Activated CD8-positive, alpha-beta T cell treated with anti-CD3 and anti-CD28 coated beads, Interleukin-2, amount 10 ng/mL, durations not matched to agents 7 days and 5 days (primary cell): ENCODE results near the gene HID1. TPM values are rescaled to one million over a fixed set of nuclear protein-coding genes. Genes with fewer than 3 reads are reported as not detected.
A peak's percentile ranks its signal among the peaks of the same experiment; 100 is the strongest.
"Not testable (repeated sequence)": the region's sequence is repeated elsewhere in the genome, so short reads cannot be mapped to it uniquely, and the experiment has no call there.

Source experiments
- ATAC-seq: fragments of 150-1000 bp; cut with Tn5 transposase; one replicate; pipeline ENCODE4 v1.10.0; 2021; ENCODE audit warnings: moderate library complexity
- CTCF ChIA-PET: fragments of 350-600 bp; sonication (Branson Sonifier 250); formaldehyde crosslinking; loops from one replicate; lab custom pipeline; 2021; ENCODE audit warnings: antibody characterized with exemption; lab: Charles Lee
- POLR2A ChIA-PET: fragments of 350-600 bp; sonication (Branson Sonifier 250); formaldehyde crosslinking; loops from one replicate; lab custom pipeline; 2021; ENCODE audit warnings: antibody characterized with exemption; lab: Charles Lee
- DNase-seq: peaks from one replicate; pipeline ENCODE4 v3.0.0-alpha.2; 2020
- H3K27ac Mint-ChIP-seq: one replicate; pipeline ENCODE4 v1.8.0; 2021; ENCODE audit warnings: mild to moderate bottlenecking, mixed read lengths
- H3K27me3 Mint-ChIP-seq: one replicate; pipeline ENCODE4 v1.8.0; 2021; ENCODE audit warnings: low read depth, mixed read lengths
- H3K36me3 Mint-ChIP-seq: one replicate; pipeline ENCODE4 v1.8.0; 2021; ENCODE audit warnings: low read depth, mixed read lengths
- H3K4me1 Mint-ChIP-seq: one replicate; pipeline ENCODE4 v1.8.0; 2021; ENCODE audit warnings: low read depth, mixed read lengths
- H3K4me3 Mint-ChIP-seq: one replicate; pipeline ENCODE4 v1.8.0; 2021; ENCODE audit warnings: mild to moderate bottlenecking, mixed read lengths
- H3K9me3 Mint-ChIP-seq: one replicate; pipeline ENCODE4 v1.8.0; 2022; ENCODE audit warnings: mixed read lengths; ENCODE audit not compliant: insufficient read depth
- total RNA-seq, 2 experiments: library from RNA; stranded (reverse); gene quantifications; one replicate each; pipeline ENCODE4 v1.2.3, GENCODE V29; 2021

The HID1 gene
- total RNA-seq, 2 experiments from 2014 or later = 0.18 to 0.55 TPM

DNA sequence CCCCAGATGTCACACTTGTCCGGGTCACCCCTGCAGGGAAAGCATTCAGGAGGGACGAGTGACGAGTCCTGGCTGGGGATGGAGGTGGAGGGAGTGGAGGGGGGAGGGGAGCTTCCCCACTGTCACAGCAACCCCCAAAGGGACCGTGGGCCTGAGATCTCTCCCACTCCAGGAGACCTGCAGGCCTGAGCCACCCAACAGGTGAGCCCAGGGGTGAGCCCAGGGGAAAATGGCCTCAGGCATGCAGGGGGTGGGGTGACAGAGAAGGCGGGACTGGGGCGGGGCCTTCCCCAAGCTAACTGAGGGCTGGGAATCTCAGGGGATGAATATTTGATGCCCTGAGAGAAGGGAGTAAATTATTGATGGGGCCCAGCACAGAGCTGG lies 51.9 kb downstream of the HID1 start:
- Mint-ChIP-seq H3K27me3 (peaks cover 32% of the 10 kb centered on the region), H3K27ac (no peak overlapping the region), H3K4me3 (no peak overlapping the region), H3K9me3 (no peaks in the 10 kb centered on the region), H3K36me3 (no peaks in the 10 kb centered on the region), H3K4me1 (peaks cover 5% of the 10 kb centered on the region)
- POLR2A ChIA-PET = no interaction called here
- CTCF ChIA-PET = interaction anchor here (2.5 to 3.9 kb wide), 2 partner anchors 38 to 40 kb away, joined by 11 to 18 read pairs; no protein-coding TSS in a partner anchor
- no peak for ATAC-seq
- no peak for DNase-seq

GRCh38 chr17:74920306-74920620 lies 52.3 kb downstream of the HID1 start:
- no peak overlapping the region for H3K27ac Mint-ChIP-seq
- ATAC-seq (no peak), DNase-seq (no peak)
- H3K27me3 Mint-ChIP-seq = peaks cover 29% of the 10 kb centered on the region
- CTCF ChIA-PET = interaction anchor here (2.5 to 3.9 kb wide), 2 partner anchors 38 to 41 kb away, joined by 11 to 18 read pairs; no protein-coding TSS in a partner anchor
- POLR2A ChIA-PET = no interaction called here
- H3K4me1 Mint-ChIP-seq = peaks cover 5% of the 10 kb centered on the region
- H3K4me3 Mint-ChIP-seq = no peak overlapping the region
- H3K36me3 Mint-ChIP-seq = no peaks in the 10 kb centered on the region
- H3K9me3 Mint-ChIP-seq = no peaks in the 10 kb centered on the region

DNA sequence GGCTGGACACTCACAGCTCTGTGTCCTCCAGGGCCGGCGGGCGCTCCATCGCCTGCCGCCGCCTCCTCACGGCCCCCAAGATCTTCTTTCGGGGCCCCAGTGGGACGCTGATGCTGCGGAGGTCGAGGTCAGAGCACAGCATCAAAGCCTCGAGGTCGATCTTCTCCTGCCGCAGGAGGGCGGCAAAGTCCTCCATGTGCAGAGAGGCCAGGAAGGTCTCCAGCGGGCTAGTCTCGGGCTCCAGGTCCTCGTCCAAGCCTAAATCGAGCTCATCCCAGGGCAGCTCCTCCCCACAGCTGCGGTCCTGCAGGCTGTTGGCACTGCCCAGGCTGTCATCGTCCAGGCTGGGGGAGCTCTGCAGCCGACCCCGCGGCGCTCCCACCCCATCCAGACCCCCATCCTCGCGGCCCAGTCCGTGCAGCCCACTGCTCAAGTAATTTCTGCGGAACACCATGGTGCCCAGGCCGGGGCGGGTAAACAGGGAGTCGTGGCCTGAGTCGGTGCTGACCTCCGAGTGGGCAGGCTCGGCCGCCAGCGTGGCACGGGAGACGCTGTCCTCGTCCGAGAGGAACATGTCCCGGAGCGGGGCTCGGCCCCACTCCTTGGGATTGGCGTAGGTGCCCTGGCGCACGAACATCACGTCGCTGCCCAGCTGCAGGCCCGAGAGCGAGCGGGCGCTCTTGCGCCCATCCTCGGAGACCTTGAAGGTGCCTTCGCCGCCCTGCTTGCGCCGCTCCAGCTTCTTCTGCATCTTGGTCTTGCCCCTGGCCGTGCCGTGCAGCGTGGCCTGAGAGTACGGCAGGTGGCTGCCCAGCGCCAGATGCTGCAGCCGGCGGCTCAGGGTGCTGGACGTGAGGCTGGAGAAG lies 52.9 kb downstream of the HID1 start:
- H3K4me1 Mint-ChIP-seq = peaks cover 5% of the 10 kb centered on the region
- peak; percentile 26 for DNase-seq
- peaks cover 23% of the 10 kb centered on the region for H3K27me3 Mint-ChIP-seq
- no peaks in the 10 kb centered on the region for H3K36me3 Mint-ChIP-seq
- ChIA-PET CTCF (interaction anchor here (2.5 to 3.9 kb wide), 2 partner anchors 39 to 41 kb away, joined by 11 to 18 read pairs; no protein-coding TSS in a partner anchor), POLR2A (no interaction called here)
- no peak overlapping the region for H3K4me3 Mint-ChIP-seq
- H3K9me3 Mint-ChIP-seq = no peaks in the 10 kb centered on the region
- no peak for ATAC-seq
- no peak overlapping the region for H3K27ac Mint-ChIP-seq

GRCh38 chr17:74918906-74919305 lies 53.7 kb downstream of the HID1 start:
- Mint-ChIP-seq H3K4me1 (peaks cover 5% of the 10 kb centered on the region), H3K4me3 (no peak overlapping the region), H3K36me3 (no peaks in the 10 kb centered on the region), H3K27me3 (peaks cover 20% of the 10 kb centered on the region), H3K27ac (no peak overlapping the region), H3K9me3 (no peaks in the 10 kb centered on the region)
- POLR2A ChIA-PET = no interaction called here
- ATAC-seq = no peak
- DNase-seq = no peak
- CTCF ChIA-PET = interaction anchor here (2.5 to 3.9 kb wide), 2 partner anchors 40 to 42 kb away, joined by 11 to 18 read pairs; no protein-coding TSS in a partner anchor

GRCh38 chr17:74917430-74917829 lies 55.1 kb downstream of the HID1 start:
- CTCF ChIA-PET = no interaction called here
- peaks cover 11% of the 10 kb centered on the region for H3K27me3 Mint-ChIP-seq

GRCh38 chr17:74916851-74917199 lies 55.7 kb downstream of the HID1 start:
- H3K9me3 Mint-ChIP-seq = no peaks in the 10 kb centered on the region
- ATAC-seq (no peak), DNase-seq (no peak)
- peaks cover 6% of the 10 kb centered on the region for H3K27me3 Mint-ChIP-seq
- no peaks in the 10 kb centered on the region for H3K4me1 Mint-ChIP-seq
- CTCF ChIA-PET = no interaction called here
- H3K27ac Mint-ChIP-seq = no peak overlapping the region
- H3K4me3 Mint-ChIP-seq = no peak overlapping the region
- POLR2A ChIA-PET = no interaction called here
- no peaks in the 10 kb centered on the region for H3K36me3 Mint-ChIP-seq

More at GRCh38 chr17:74917430-74917829, 55.1 kb downstream of the HID1 start:
- H3K4me1 Mint-ChIP-seq = peaks cover under 1% of the 10 kb centered on the region
- H3K27ac Mint-ChIP-seq = no peak overlapping the region
- DNase-seq = no peak
- ATAC-seq = no peak
- H3K36me3 Mint-ChIP-seq = no peaks in the 10 kb centered on the region
- POLR2A ChIA-PET = no interaction called here
- H3K4me3 Mint-ChIP-seq = no peak overlapping the region
- no peaks in the 10 kb centered on the region for H3K9me3 Mint-ChIP-seq

DNA sequence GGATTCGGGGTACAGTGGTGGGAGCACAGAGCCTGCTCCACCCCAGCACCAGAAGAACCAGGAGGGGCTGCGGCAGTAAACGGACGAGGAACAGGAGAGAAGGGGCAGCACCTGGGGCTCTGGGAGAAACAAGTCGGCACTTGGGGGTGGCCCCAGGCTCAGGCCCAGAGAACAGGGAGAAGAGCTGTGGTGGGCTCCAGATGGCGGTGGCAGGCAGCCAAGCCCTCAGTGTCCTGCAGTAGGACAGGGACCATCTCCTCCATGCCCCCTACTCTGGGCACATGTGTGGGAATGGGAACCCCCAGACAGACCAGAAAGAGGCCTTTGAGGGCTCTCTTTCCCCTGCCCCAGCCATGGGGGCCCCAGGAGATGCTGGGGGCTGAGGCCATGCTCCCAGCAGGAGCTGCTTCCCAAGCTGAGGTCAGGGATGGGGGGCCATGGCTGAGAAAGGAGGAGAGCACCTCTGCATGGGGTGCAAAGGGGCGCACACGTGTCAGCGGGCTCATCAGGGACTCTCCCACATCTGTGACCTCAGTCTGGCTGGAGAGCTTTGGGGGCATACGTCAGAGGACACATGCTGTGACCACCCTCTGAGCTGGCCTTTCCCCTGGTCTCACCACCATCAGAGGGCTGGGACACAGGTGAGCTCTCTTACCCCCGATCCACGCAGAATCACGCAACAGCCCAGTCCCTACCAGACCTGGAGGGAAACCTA lies 56.3 kb downstream of the HID1 start:
- H3K4me1 Mint-ChIP-seq = no peaks in the 10 kb centered on the region
- POLR2A ChIA-PET = no interaction called here
- no peaks in the 10 kb centered on the region for H3K9me3 Mint-ChIP-seq
- ATAC-seq (no peak), DNase-seq (no peak)
- CTCF ChIA-PET = no interaction called here
- H3K27me3 Mint-ChIP-seq = peaks cover 6% of the 10 kb centered on the region
- no peaks in the 10 kb centered on the region for H3K36me3 Mint-ChIP-seq
- no peak overlapping the region for H3K27ac Mint-ChIP-seq
- no peak overlapping the region for H3K4me3 Mint-ChIP-seq

GRCh38 chr17:74911423-74911822 lies 61.1 kb downstream of the HID1 start:
- H3K9me3 Mint-ChIP-seq, POLR2A ChIA-PET, ATAC-seq, CTCF ChIA-PET, H3K36me3 Mint-ChIP-seq, H3K27ac Mint-ChIP-seq, H3K27me3 Mint-ChIP-seq, DNase-seq, H3K4me3 Mint-ChIP-seq, H3K4me1 Mint-ChIP-seq: not testable (repeated sequence)

GRCh38 chr17:74909097-74909496 lies 63.5 kb downstream of the HID1 start:
- not testable (repeated sequence) for H3K4me3 Mint-ChIP-seq

GRCh38 chr17:74907012-74907411 lies 65.5 kb downstream of the HID1 start:
- POLR2A ChIA-PET = no interaction called here
- no peak for ATAC-seq
- H3K27me3 Mint-ChIP-seq = peaks cover 7% of the 10 kb centered on the region
- no peaks in the 10 kb centered on the region for H3K9me3 Mint-ChIP-seq
- no peaks in the 10 kb centered on the region for H3K4me1 Mint-ChIP-seq
- CTCF ChIA-PET = interaction anchor here (1.6 kb wide), 1 partner anchor 16 kb away, joined by 6 read pairs; the partner anchor contains the start of genes OTOP2 and USH1G
- H3K27ac Mint-ChIP-seq = no peak overlapping the region
- DNase-seq = no peak
- no peaks in the 10 kb centered on the region for H3K36me3 Mint-ChIP-seq
- H3K4me3 Mint-ChIP-seq = no peak overlapping the region

More at GRCh38 chr17:74909097-74909496, 63.5 kb downstream of the HID1 start:
- POLR2A ChIA-PET, DNase-seq, CTCF ChIA-PET, H3K9me3 Mint-ChIP-seq, ATAC-seq, H3K36me3 Mint-ChIP-seq, H3K27ac Mint-ChIP-seq, H3K27me3 Mint-ChIP-seq, H3K4me1 Mint-ChIP-seq: not testable (repeated sequence)

DNA sequence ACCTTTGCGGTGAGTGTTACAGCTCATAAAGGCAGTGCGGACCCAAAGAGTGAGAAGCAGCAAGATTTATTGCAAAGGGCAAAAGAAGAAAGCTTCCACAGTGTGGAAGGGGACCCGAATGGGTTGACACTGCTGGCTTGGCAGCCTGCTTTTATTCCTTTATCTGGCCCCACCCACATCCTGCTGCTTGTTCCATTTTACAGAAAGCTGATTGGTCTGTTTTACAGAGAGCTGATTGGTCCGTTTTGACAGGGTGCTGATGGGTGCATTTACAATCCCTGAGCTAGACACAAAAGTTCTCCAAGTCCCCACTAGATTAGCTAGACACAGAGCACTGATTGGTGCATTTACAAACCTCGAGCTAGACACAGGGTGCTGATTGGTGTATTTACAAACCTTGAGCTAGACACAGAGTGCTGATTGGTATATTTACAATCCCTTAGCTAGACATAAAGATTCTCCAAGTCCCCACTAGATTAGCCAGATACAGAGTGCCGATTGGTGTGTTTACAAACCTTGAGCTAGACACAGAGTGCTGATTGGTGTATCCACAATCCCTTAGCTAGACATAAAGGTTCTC lies 66.3 kb downstream of the HID1 start:
- CTCF ChIA-PET = interaction anchor here (1.2 to 1.6 kb wide), 2 partner anchors 17 to 55 kb away, joined by 3 to 6 read pairs; partner anchors contain the start of genes OTOP2 and USH1G
- H3K27me3 Mint-ChIP-seq, H3K9me3 Mint-ChIP-seq, H3K4me1 Mint-ChIP-seq, ATAC-seq, H3K36me3 Mint-ChIP-seq, H3K4me3 Mint-ChIP-seq: not testable (repeated sequence)
- POLR2A ChIA-PET = interaction anchor here (0.6 kb wide), 1 partner anchor 119 kb away, joined by 3 read pairs; no protein-coding TSS in a partner anchor
- H3K27ac Mint-ChIP-seq = peak overlapping the region; percentile 25
- peak; percentile 32 for DNase-seq
